ENCODE results near the gene CASP8AP2.

GRCh38 chr6:89828988-89829471, 650 bp upstream of the CASP8AP2 start:
- no peak for TF ChIP-seq EP300 (IDR thresholded peaks at IDR 0.05)
- TF ChIP-seq, protein P1, sequence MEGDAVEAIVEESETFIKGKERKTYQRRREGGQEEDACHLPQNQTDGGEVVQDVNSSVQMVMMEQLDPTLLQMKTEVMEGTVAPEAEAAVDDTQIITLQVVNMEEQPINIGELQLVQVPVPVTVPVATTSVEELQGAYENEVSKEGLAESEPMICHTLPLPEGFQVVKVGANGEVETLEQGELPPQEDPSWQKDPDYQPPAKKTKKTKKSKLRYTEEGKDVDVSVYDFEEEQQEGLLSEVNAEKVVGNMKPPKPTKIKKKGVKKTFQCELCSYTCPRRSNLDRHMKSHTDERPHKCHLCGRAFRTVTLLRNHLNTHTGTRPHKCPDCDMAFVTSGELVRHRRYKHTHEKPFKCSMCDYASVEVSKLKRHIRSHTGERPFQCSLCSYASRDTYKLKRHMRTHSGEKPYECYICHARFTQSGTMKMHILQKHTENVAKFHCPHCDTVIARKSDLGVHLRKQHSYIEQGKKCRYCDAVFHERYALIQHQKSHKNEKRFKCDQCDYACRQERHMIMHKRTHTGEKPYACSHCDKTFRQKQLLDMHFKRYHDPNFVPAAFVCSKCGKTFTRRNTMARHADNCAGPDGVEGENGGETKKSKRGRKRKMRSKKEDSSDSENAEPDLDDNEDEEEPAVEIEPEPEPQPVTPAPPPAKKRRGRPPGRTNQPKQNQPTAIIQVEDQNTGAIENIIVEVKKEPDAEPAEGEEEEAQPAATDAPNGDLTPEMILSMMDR (IDR thresholded peaks at IDR 0.05), result no peak
- no peak for TF ChIP-seq POLR2A (IDR thresholded peaks at IDR 0.05)
- TF ChIP-seq POLR2AphosphoS5 (IDR thresholded peaks at IDR 0.05), result no peak
